Measurements from ENCODE around the gene TMEM9. TPM values are rescaled to one million over a fixed set of nuclear protein-coding genes. Genes with fewer than 3 reads are reported as not detected.

TMEM9 gene
- total RNA-seq, 2 donors from 2014 or later, result 41.8 to 63.4 TPM

- no peak overlapping the region for H3K4me3 ChIP-seq
- no peaks in the 10 kb centered on the region for H3K36me3 ChIP-seq
- H3K9me3 ChIP-seq, result no peaks in the 10 kb centered on the region
- DNase-seq (ENCODE audit: low spot score), result no peak
- peak overlapping the region in 1 of 2 donors; percentile 92 for H3K27ac ChIP-seq
- H3K27me3 ChIP-seq, result no peaks in the 10 kb centered on the region
- no peak for TF ChIP-seq CTCF (IDR thresholded peaks at IDR 0.05)
- peaks cover 0 to 18% of the 10 kb centered on the region in 2 donors for H3K4me1 ChIP-seq
Observed at GRCh38 chr1:201172999-201173610, 18.8 kb upstream of the TMEM9 start.

- H3K4me1 ChIP-seq, result peaks cover 0 to 18% of the 10 kb centered on the region in 2 donors
- peak overlapping the region; percentile 92 to 95 for H3K27ac ChIP-seq
- no peaks in the 10 kb centered on the region for H3K9me3 ChIP-seq
- DNase-seq (ENCODE audit: low spot score), result no peak
- H3K4me3 ChIP-seq, result no peak overlapping the region
- no peak for TF ChIP-seq CTCF (IDR thresholded peaks at IDR 0.05)
- H3K27me3 ChIP-seq, result no peaks in the 10 kb centered on the region
- H3K36me3 ChIP-seq, result no peaks in the 10 kb centered on the region
Observed at GRCh38 chr1:201172326-201172725, 18.1 kb upstream of the TMEM9 start.

GRCh38 chr1:201171063-201172036 is 17.1 kb upstream of the TMEM9 start:
- Histone ChIP-seq H3K4me3 (peak overlapping the region; percentile 49 to 70), H3K27ac (peak overlapping the region; percentile 92 to 95), H3K4me1 (peaks cover 0 to 14% of the 10 kb centered on the region in 2 donors), H3K36me3 (no peaks in the 10 kb centered on the region), H3K27me3 (no peaks in the 10 kb centered on the region), H3K9me3 (no peaks in the 10 kb centered on the region)
- no peak for DNase-seq (ENCODE audit: low spot score)
- TF ChIP-seq CTCF (IDR thresholded peaks at IDR 0.05), result no peak

GRCh38 chr1:201170533-201171062 is 16.3 kb upstream of the TMEM9 start:
- H3K9me3 ChIP-seq, result no peaks in the 10 kb centered on the region
- H3K36me3 ChIP-seq, result no peaks in the 10 kb centered on the region
- peaks cover 0 to 13% of the 10 kb centered on the region in 2 donors for H3K4me1 ChIP-seq
- peak overlapping the region; percentile 92 to 95 for H3K27ac ChIP-seq
- peak overlapping the region; percentile 49 to 70 for H3K4me3 ChIP-seq
- peak; percentile 15 to 29 for TF ChIP-seq CTCF (IDR thresholded peaks at IDR 0.05)
- DNase-seq (ENCODE audit: low spot score), result peak; percentile 97
- H3K27me3 ChIP-seq, result no peaks in the 10 kb centered on the region

GRCh38 chr1:201169971-201170532 is 15.8 kb upstream of the TMEM9 start:
- Histone ChIP-seq H3K27ac (peak overlapping the region; percentile 92 to 95), H3K27me3 (no peaks in the 10 kb centered on the region), H3K4me3 (peak overlapping the region in 1 of 2 donors; percentile 70), H3K9me3 (no peaks in the 10 kb centered on the region), H3K4me1 (peaks cover 0 to 13% of the 10 kb centered on the region in 2 donors), H3K36me3 (no peaks in the 10 kb centered on the region)
- TF ChIP-seq CTCF (IDR thresholded peaks at IDR 0.05), result no peak
- no peak for DNase-seq (ENCODE audit: low spot score)
